ENCODE results near the gene TTN.

DNA sequence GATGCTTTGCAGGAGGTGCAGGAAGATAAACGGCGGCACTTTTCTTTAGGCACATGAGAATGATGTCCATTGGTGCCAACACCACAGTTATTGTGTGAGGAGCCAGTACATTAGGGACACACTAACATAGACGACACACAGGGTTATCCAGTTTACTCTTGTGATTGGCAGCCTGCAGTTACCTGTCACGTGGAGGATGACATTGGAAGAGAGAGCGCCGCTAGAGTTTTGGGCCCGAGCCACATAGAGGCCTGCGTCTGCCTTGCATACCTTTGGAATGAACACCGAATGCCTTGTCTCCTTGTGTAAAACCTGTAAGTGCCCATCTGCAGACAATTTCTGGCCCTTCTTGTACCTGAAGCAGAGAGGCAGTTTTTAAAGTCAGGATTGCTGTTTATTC lies 26.9 kb upstream of the TTN start:
- TF ChIP-seq CTCF (IDR thresholded peaks at IDR 0.05 in 2 of 3, conservative IDR thresholded peaks at IDR 0.05 in 1 of 3; ENCODE audit: borderline replicate concordance in 1 of 3, insufficient read depth in 1 of 3, low read depth in 2 of 3, low read length in 2 of 3) (no peak), SRF (IDR thresholded peaks at IDR 0.05; ENCODE audit: low read depth) (no peak), JUND (IDR thresholded peaks at IDR 0.05) (no peak), EZH2 (IDR thresholded peaks at IDR 0.05) (no peak), SIN3A (IDR thresholded peaks at IDR 0.05; ENCODE audit: low read depth) (no peak), ZFX (IDR thresholded peaks at IDR 0.05) (no peak), POLR2A (IDR thresholded peaks at IDR 0.05; ENCODE audit: borderline replicate concordance, extremely low read depth, insufficient read depth, insufficient read length) (no peak), ZNF274 (IDR thresholded peaks at IDR 0.05; ENCODE audit: low read depth, low read length) (no peak), EZH2phosphoT487 (IDR thresholded peaks at IDR 0.05; ENCODE audit: borderline replicate concordance) (no peak)
- TF ChIP-seq, protein P1, sequence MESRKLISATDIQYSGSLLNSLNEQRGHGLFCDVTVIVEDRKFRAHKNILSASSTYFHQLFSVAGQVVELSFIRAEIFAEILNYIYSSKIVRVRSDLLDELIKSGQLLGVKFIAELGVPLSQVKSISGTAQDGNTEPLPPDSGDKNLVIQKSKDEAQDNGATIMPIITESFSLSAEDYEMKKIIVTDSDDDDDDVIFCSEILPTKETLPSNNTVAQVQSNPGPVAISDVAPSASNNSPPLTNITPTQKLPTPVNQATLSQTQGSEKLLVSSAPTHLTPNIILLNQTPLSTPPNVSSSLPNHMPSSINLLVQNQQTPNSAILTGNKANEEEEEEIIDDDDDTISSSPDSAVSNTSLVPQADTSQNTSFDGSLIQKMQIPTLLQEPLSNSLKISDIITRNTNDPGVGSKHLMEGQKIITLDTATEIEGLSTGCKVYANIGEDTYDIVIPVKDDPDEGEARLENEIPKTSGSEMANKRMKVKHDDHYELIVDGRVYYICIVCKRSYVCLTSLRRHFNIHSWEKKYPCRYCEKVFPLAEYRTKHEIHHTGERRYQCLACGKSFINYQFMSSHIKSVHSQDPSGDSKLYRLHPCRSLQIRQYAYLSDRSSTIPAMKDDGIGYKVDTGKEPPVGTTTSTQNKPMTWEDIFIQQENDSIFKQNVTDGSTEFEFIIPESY (IDR thresholded peaks at IDR 0.05; ENCODE audit: extremely low read depth, insufficient replicate concordance, low read length): no peak
- TF ChIP-seq, protein P2, sequence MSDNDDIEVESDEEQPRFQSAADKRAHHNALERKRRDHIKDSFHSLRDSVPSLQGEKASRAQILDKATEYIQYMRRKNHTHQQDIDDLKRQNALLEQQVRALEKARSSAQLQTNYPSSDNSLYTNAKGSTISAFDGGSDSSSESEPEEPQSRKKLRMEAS (IDR thresholded peaks at IDR 0.05): no peak
- TF ChIP-seq, protein P3, sequence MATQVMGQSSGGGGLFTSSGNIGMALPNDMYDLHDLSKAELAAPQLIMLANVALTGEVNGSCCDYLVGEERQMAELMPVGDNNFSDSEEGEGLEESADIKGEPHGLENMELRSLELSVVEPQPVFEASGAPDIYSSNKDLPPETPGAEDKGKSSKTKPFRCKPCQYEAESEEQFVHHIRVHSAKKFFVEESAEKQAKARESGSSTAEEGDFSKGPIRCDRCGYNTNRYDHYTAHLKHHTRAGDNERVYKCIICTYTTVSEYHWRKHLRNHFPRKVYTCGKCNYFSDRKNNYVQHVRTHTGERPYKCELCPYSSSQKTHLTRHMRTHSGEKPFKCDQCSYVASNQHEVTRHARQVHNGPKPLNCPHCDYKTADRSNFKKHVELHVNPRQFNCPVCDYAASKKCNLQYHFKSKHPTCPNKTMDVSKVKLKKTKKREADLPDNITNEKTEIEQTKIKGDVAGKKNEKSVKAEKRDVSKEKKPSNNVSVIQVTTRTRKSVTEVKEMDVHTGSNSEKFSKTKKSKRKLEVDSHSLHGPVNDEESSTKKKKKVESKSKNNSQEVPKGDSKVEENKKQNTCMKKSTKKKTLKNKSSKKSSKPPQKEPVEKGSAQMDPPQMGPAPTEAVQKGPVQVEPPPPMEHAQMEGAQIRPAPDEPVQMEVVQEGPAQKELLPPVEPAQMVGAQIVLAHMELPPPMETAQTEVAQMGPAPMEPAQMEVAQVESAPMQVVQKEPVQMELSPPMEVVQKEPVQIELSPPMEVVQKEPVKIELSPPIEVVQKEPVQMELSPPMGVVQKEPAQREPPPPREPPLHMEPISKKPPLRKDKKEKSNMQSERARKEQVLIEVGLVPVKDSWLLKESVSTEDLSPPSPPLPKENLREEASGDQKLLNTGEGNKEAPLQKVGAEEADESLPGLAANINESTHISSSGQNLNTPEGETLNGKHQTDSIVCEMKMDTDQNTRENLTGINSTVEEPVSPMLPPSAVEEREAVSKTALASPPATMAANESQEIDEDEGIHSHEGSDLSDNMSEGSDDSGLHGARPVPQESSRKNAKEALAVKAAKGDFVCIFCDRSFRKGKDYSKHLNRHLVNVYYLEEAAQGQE (IDR thresholded peaks at IDR 0.05; ENCODE audit: low read depth): no peak
- TF ChIP-seq, protein P4, sequence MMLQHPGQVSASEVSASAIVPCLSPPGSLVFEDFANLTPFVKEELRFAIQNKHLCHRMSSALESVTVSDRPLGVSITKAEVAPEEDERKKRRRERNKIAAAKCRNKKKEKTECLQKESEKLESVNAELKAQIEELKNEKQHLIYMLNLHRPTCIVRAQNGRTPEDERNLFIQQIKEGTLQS (IDR thresholded peaks at IDR 0.05): no peak

Data from HCT116 (cell line).